ENCODE results near the gene RAB5IF. TPM values are rescaled to one million over a fixed set of nuclear protein-coding genes. Genes with fewer than 3 reads are reported as not detected.

The RAB5IF gene
- total and polyA plus RNA-seq, 9 of the 15 experiments (the other 6 are each of a cell fraction or from before 2014, with no cell fraction given), result 26.5 to 198 (median 134) TPM

- TF ChIP-seq, protein P1, sequence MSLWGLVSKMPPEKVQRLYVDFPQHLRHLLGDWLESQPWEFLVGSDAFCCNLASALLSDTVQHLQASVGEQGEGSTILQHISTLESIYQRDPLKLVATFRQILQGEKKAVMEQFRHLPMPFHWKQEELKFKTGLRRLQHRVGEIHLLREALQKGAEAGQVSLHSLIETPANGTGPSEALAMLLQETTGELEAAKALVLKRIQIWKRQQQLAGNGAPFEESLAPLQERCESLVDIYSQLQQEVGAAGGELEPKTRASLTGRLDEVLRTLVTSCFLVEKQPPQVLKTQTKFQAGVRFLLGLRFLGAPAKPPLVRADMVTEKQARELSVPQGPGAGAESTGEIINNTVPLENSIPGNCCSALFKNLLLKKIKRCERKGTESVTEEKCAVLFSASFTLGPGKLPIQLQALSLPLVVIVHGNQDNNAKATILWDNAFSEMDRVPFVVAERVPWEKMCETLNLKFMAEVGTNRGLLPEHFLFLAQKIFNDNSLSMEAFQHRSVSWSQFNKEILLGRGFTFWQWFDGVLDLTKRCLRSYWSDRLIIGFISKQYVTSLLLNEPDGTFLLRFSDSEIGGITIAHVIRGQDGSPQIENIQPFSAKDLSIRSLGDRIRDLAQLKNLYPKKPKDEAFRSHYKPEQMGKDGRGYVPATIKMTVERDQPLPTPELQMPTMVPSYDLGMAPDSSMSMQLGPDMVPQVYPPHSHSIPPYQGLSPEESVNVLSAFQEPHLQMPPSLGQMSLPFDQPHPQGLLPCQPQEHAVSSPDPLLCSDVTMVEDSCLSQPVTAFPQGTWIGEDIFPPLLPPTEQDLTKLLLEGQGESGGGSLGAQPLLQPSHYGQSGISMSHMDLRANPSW (CRISPR knock-in tag; IDR thresholded peaks at IDR 0.05), result no peak
- TF ChIP-seq, protein P2, sequence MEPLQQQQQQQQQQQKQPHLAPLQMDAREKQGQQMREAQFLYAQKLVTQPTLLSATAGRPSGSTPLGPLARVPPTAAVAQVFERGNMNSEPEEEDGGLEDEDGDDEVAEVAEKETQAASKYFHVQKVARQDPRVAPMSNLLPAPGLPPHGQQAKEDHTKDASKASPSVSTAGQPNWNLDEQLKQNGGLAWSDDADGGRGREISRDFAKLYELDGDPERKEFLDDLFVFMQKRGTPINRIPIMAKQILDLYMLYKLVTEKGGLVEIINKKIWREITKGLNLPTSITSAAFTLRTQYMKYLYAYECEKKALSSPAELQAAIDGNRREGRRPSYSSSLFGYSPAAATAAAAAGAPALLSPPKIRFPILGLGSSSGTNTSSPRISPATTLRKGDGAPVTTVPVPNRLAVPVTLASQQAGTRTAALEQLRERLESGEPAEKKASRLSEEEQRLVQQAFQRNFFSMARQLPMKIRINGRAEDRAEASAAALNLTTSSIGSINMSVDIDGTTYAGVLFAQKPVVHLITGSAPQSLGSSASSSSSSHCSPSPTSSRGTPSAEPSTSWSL (CRISPR knock-in tag; IDR thresholded peaks at IDR 0.05; ENCODE audit: borderline replicate concordance), result no peak
- TF ChIP-seq BMI1 (IDR thresholded peaks at IDR 0.05; ENCODE audit: low read length), result no peak
- TF ChIP-seq, protein P3, sequence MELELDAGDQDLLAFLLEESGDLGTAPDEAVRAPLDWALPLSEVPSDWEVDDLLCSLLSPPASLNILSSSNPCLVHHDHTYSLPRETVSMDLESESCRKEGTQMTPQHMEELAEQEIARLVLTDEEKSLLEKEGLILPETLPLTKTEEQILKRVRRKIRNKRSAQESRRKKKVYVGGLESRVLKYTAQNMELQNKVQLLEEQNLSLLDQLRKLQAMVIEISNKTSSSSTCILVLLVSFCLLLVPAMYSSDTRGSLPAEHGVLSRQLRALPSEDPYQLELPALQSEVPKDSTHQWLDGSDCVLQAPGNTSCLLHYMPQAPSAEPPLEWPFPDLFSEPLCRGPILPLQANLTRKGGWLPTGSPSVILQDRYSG (tag; conservative IDR thresholded peaks at IDR 0.05; ENCODE audit: low read depth), result no peak
Observed at GRCh38 chr20:36562724-36563123, 42.9 kb upstream of the RAB5IF start (continued).

DNA sequence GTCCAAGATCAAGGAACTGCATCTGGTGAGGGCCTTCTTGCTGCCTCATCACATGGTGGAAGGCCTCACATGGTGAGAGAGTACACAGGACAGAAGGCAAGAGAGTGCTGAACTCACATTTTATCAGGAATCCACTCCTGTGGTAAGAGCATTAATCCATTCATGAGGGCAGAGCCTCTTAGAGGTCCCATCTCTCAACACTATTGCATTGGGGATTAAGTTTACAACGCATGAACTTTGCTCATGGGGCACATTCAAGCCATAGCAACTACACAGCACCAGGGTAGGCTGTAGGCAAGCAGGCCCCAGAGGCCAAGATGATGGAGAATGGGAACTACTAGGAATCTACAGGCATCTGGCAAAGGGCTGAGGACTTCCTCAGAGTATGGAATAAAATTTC is 42.2 kb upstream of the RAB5IF start:
- H3K9ac ChIP-seq (ENCODE audit: insufficient read depth in 1 of 2, low read depth in 2 of 2, low read length in 2 of 2), result no peak overlapping the region
- H3K9me1 ChIP-seq (ENCODE audit: control insufficient read depth, insufficient read depth, low read length), result no peaks in the 10 kb centered on the region
- H3K4me1 ChIP-seq (replicated peaks in 1 of 2; ENCODE audit: control insufficient read depth in 2 of 2, insufficient read depth in 2 of 2, low read length in 2 of 2), result no peaks in the 10 kb centered on the region
- 5% methylated on average over 1 of the region's 1 CpG for WGBS (ENCODE audit: insufficient coverage, low coverage, missing lambda C conversion rate)
- BruUV-seq (replicated peaks), result no TSS peak
- no peaks in the 10 kb centered on the region for H3K36me3 ChIP-seq (ENCODE audit: control insufficient read depth, insufficient read depth, low read length)
- ChIA-PET CTCF (ENCODE audit: low intra/inter-chr PET ratio) (no interaction called here), POLR2A (no interaction called here)
- no peaks in the 10 kb centered on the region for H3K9me3 ChIP-seq (replicated peaks; ENCODE audit: control insufficient read depth, insufficient read depth, low read depth, low read length)
- intact Hi-C loops (cut with micrococcal nuclease) (no loop called here), in situ Hi-C loops (cut with MboI) (no loop called here)
- no peak overlapping the region for H3K27ac ChIP-seq (ENCODE audit: extremely low read depth, low read depth, low read length)
- H3K4me3 ChIP-seq, result no peak overlapping the region
- no peak for ATAC-seq
- no peak for FAIRE-seq
- H3K4me2 ChIP-seq (ENCODE audit: insufficient read depth, low read length), result no peak overlapping the region
- no peak overlapping the region for H2AFZ ChIP-seq (ENCODE audit: low read depth, low read length)
- H3K27me3 ChIP-seq (ENCODE audit: control insufficient read depth in 2 of 2, insufficient read depth in 2 of 2, low read length in 2 of 2), result no peaks in the 10 kb centered on the region
- no peaks in the 10 kb centered on the region for H4K20me1 ChIP-seq (replicated peaks; ENCODE audit: control insufficient read depth, insufficient read depth, low read length)
- no peak for DNase-seq (ENCODE audit: extremely low read depth in 1 of 4, low spot score in 3 of 4)
- H3K79me2 ChIP-seq (ENCODE audit: control insufficient read depth, insufficient read depth, low read length), result no peaks in the 10 kb centered on the region
- TF ChIP-seq SMAD4 (CRISPR knock-in tag; conservative IDR thresholded peaks at IDR 0.05) (no peak), LCOR (CRISPR knock-in tag; IDR thresholded peaks at IDR 0.05) (no peak), CLOCK (CRISPR knock-in tag; IDR thresholded peaks at IDR 0.05; ENCODE audit: borderline replicate concordance) (no peak), ZNF449 (CRISPR knock-in tag; IDR thresholded peaks at IDR 0.05) (no peak), ZNF354B (CRISPR knock-in tag; IDR thresholded peaks at IDR 0.05) (no peak), ZNF668 (CRISPR knock-in tag; IDR thresholded peaks at IDR 0.05) (no peak)
- TF ChIP-seq, protein P4, sequence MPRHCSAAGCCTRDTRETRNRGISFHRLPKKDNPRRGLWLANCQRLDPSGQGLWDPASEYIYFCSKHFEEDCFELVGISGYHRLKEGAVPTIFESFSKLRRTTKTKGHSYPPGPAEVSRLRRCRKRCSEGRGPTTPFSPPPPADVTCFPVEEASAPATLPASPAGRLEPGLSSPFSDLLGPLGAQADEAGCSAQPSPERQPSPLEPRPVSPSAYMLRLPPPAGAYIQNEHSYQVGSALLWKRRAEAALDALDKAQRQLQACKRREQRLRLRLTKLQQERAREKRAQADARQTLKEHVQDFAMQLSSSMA (CRISPR knock-in tag; IDR thresholded peaks at IDR 0.05), result no peak

All from K562 (cell line).